SW 1271 (cell line): Measurements from ENCODE around the gene RBM28.

Experiments
- DNase-seq, 2 experiments: peaks; one replicate each; lab custom pipeline; 2025; lab: John Stamatoyannopoulos, UW

RBM28 gene

GRCh38 chr7:128370491-128370890, 26.8 kb upstream of the RBM28 start:
- DNase-seq, result no peak

- no peak for DNase-seq
Observed at GRCh38 chr7:128366986-128367385, 23.3 kb upstream of the RBM28 start.

GRCh38 chr7:128366300-128366699, 22.6 kb upstream of the RBM28 start:
- DNase-seq, result no peak

GRCh38 chr7:128365432-128365831, 21.7 kb upstream of the RBM28 start:
- DNase-seq, result no peak

- DNase-seq, result no peak
Observed at GRCh38 chr7:128364166-128364870, 20.6 kb upstream of the RBM28 start.

- DNase-seq, result no peak
Observed at GRCh38 chr7:128363261-128363721, 19.6 kb upstream of the RBM28 start.

GRCh38 chr7:128362670-128363069, 19.0 kb upstream of the RBM28 start:
- DNase-seq, result no peak

GRCh38 chr7:128361411-128362379, 18.0 kb upstream of the RBM28 start, which contains the start of gene PRRT4:
TSS of gene PRRT4 (minus strand) at chr7:128361690.
- no peak for DNase-seq

- DNase-seq, result no peak
Observed at GRCh38 chr7:128360359-128360678, 16.6 kb upstream of the RBM28 start.

- no peak for DNase-seq
Observed at GRCh38 chr7:128359939-128360338, 16.2 kb upstream of the RBM28 start.

- DNase-seq, result no peak
Observed at GRCh38 chr7:128359336-128359735, 15.6 kb upstream of the RBM28 start.

GRCh38 chr7:128358233-128358632, 14.5 kb upstream of the RBM28 start:
- no peak for DNase-seq

- no peak for DNase-seq
Observed at GRCh38 chr7:128357217-128357613, 13.5 kb upstream of the RBM28 start.

GRCh38 chr7:128356546-128357216, 13.0 kb upstream of the RBM28 start:
- no peak for DNase-seq

GRCh38 chr7:128353610-128354009, 9.9 kb upstream of the RBM28 start:
- DNase-seq, result no peak

GRCh38 chr7:128353189-128353588, 9.5 kb upstream of the RBM28 start:
- DNase-seq, result no peak

- no peak for DNase-seq
Observed at GRCh38 chr7:128352636-128353035, 8.9 kb upstream of the RBM28 start.

GRCh38 chr7:128352153-128352537, 8.4 kb upstream of the RBM28 start:
- no peak for DNase-seq

GRCh38 chr7:128351296-128352152, 7.8 kb upstream of the RBM28 start:
- DNase-seq, result no peak

GRCh38 chr7:128350708-128351295, 7.1 kb upstream of the RBM28 start:
- no peak for DNase-seq

- no peak for DNase-seq
Observed at GRCh38 chr7:128349466-128349825, 5.7 kb upstream of the RBM28 start.
